ENCODE results near the gene KDM4C.

KDM4C gene

DNA sequence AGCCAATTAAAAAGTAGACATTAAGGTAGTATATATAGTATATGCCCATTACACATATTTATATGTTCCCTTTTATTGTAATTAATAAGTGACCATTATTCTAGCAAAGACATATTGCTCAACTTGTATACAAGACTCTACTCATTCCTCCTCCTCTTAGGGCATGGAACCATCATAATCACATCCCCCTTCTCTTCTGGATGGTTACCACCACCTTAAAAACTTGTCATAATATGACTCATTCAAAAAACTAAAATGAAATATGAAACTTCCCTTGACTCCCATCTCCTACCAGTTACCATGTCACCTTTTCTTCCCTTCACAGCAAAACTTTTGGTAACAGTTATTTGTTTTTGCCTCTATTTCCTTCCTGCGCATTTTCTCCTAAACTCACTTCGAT is 438.7 kb downstream of the KDM4C start:
- no peak for DNase-seq (ENCODE audit: low read depth)
- TF ChIP-seq, protein P1, sequence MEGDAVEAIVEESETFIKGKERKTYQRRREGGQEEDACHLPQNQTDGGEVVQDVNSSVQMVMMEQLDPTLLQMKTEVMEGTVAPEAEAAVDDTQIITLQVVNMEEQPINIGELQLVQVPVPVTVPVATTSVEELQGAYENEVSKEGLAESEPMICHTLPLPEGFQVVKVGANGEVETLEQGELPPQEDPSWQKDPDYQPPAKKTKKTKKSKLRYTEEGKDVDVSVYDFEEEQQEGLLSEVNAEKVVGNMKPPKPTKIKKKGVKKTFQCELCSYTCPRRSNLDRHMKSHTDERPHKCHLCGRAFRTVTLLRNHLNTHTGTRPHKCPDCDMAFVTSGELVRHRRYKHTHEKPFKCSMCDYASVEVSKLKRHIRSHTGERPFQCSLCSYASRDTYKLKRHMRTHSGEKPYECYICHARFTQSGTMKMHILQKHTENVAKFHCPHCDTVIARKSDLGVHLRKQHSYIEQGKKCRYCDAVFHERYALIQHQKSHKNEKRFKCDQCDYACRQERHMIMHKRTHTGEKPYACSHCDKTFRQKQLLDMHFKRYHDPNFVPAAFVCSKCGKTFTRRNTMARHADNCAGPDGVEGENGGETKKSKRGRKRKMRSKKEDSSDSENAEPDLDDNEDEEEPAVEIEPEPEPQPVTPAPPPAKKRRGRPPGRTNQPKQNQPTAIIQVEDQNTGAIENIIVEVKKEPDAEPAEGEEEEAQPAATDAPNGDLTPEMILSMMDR (IDR thresholded peaks at IDR 0.05; ENCODE audit: control insufficient read depth, extremely low read depth, insufficient read depth): no peak
- no peak overlapping the region for H3K4me3 ChIP-seq (ENCODE audit: low read depth, low read length)

DNA sequence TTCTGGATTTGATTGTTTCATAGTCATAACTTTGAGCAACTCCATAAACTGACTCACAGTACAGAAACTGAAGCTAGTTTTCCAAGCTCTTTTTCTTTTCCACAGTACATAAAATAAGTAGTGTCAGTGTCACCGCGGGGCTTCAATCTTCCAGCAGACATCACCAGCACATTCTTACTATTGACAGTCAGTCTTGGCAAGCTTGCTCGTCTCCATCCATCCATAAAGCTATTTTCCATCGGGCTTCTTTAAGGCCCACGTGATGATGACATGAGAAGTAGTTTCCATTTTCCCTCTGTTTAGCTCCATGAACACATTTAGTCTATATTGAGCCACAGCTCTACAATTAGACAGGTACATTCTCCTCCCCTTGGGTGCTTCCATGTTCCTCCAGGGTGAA is 443.4 kb downstream of the KDM4C start:
- DNase-seq (ENCODE audit: low read depth): no peak
- TF ChIP-seq, protein P1 (IDR thresholded peaks at IDR 0.05; ENCODE audit: control insufficient read depth, extremely low read depth, insufficient read depth): no peak
- H3K4me3 ChIP-seq (ENCODE audit: low read depth, low read length): no peak overlapping the region

DNA sequence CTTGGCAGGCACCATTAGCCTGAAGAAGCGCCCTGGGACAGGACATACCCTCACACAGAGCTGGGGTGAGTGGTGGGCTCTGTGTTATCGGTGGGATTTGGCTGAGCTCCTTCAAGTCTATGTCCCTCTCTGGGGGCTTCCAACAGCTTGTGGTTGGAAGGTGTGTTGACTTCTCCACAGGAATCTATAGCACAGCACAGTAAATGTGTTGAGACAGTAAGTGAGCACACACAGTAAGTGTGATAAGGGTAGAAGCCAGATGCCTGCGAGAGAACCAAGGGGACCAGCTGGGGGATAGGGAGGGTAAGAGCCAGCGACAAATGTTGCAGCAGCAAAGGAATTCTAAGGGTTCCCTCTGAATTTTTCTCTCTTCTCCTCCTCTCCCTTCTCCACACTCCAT is 448.0 kb downstream of the KDM4C start:
- DNase-seq (ENCODE audit: low read depth): no peak
- H3K4me3 ChIP-seq (ENCODE audit: low read depth, low read length): no peak overlapping the region
- TF ChIP-seq, protein P1 (IDR thresholded peaks at IDR 0.05; ENCODE audit: control insufficient read depth, extremely low read depth, insufficient read depth): no peak

DNA sequence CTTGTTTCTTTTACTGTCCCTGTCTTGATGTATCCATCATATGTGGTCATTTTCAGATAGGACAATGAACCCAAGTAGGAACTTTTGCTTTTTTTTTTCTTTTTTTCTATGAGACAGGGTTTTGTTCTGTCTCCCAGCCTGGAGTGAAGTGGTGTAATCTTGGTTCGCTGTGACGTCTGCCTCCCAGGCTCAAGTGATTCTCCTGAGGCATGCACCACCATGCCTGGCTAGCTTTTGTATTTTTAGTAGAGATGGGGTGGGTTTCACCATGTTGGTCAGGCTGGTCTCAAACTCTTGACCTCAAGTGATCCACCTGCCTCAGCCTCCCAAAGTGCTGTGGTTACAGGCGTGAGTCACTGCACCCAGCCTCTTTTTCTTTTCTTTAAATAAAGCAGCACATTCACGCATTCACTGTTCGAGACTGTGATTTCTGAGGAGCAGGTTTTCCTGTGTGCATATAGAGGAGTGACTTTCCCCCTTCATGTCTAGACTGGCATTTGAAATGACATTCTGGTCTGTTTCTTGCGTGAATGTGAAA is 448.5 kb downstream of the KDM4C start:
- DNase-seq (ENCODE audit: low read depth): no peak
- TF ChIP-seq, protein P1 (IDR thresholded peaks at IDR 0.05; ENCODE audit: control insufficient read depth, extremely low read depth, insufficient read depth): no peak
- no peak overlapping the region for H3K4me3 ChIP-seq (ENCODE audit: low read depth, low read length)

DNA sequence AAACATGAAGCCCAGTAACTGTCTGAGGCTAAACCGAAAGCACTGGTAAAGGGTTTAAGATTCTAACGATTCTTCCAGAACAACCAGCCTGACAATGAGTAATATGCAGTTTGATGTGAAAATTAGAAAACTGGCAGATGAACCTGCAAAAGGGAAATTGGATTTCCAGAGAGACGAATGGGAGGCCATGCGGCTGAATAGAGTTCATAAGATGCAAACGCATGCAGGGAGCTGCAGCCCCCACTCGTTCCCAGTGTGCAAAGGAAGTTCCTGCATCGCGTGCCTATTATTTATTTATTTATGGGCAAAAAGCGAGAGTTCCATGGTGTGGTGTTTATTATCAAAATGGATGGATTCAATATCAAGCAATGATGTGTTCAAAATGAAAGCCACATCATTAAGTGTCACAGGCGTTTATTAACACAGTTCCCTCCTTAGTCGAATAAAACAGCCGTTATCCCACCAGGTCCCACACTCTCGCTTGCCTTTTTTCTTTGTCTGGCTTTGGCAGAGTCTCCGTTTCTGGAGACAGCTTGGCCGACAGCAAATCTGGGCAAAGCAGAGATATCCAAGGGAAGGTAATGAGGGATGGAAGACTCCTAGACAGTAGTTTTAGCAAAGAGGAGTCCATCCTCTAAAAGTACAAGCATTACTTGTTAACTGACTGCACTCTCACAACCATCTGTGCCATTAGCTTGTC is 451.4 kb downstream of the KDM4C start:
- DNase-seq (ENCODE audit: low read depth): no peak
- TF ChIP-seq, protein P1 (IDR thresholded peaks at IDR 0.05; ENCODE audit: control insufficient read depth, extremely low read depth, insufficient read depth): no peak
- no peak overlapping the region for H3K4me3 ChIP-seq (ENCODE audit: low read depth, low read length)

DNA sequence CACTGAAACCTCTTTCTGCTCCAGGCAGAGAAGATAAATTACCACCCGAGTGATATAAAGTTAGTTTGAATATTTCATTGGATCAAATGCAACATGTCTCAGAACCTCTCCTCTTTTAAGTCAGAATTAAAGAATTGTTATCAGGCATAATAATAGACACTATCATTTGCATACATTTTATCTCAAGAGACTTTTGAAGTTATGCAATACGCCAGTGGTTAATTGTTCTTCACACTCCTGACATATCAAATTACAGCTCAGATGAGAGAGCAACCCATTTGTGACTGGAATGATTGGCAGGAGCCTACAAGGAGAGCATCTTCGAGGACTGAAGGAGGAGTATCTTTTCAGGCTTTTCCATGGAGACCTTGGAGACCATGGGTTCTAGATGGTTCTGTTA is 452.2 kb downstream of the KDM4C start:
- H3K4me3 ChIP-seq (ENCODE audit: low read depth, low read length): no peak overlapping the region
- DNase-seq (ENCODE audit: low read depth): no peak
- TF ChIP-seq, protein P1 (IDR thresholded peaks at IDR 0.05; ENCODE audit: control insufficient read depth, extremely low read depth, insufficient read depth): no peak

Data from LNCaP clone FGC (cell line).